Measurements from ENCODE around the gene ACTRT3. TPM values are rescaled to one million over a fixed set of nuclear protein-coding genes. Genes with fewer than 3 reads are reported as not detected.
"Not testable (repeated sequence)": the region's sequence is repeated elsewhere in the genome, so short reads cannot be mapped to it uniquely, and the experiment has no call there.

The ACTRT3 gene
- polyA plus RNA-seq, 2 donors = 0.31 to 1.1 TPM

DNA sequence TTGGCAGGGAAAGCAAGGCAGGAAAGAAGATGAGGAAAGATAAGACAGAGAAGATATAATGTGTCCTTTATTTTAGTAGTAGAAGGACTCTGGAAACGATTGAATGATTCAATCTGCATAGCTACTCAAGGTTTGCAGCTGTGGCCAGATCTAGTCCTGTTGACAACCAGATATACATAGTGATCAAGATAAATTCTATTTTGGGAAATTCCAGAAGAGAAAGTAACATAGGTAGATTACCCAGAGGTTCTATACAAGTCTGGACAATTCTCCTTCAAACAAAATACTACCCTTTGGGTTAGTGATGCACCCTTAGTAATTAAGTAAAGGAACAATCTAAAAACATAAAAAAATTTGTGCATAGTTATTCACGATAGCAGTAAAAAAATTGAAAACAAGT is 13.9 kb downstream of the ACTRT3 start:
- Histone ChIP-seq H3K9me3 (ENCODE audit: control insufficient read depth in 2 of 2, insufficient read depth in 1 of 2, low read depth in 1 of 2, low read length in 1 of 2) (no peaks in the 10 kb centered on the region), H3K4me3 (ENCODE audit: low read depth in 1 of 2, low read length in 2 of 2) (no peak overlapping the region), H3K36me3 (ENCODE audit: control insufficient read depth in 2 of 2, insufficient read depth in 2 of 2, low read length in 1 of 2) (no peaks in the 10 kb centered on the region), H3K27me3 (ENCODE audit: control insufficient read depth in 1 of 2, insufficient read depth in 2 of 2, low read length in 2 of 2) (no peaks in the 10 kb centered on the region), H3K27ac (ENCODE audit: low read depth in 2 of 2, low read length in 1 of 2) (no peak overlapping the region), H3K4me1 (ENCODE audit: control insufficient read depth in 2 of 2, insufficient read depth in 2 of 2, low read length in 1 of 2) (no peaks in the 10 kb centered on the region)
- WGBS, 2 donors = 46 to 62% methylated on average over 2 of the region's 2 CpGs

DNA sequence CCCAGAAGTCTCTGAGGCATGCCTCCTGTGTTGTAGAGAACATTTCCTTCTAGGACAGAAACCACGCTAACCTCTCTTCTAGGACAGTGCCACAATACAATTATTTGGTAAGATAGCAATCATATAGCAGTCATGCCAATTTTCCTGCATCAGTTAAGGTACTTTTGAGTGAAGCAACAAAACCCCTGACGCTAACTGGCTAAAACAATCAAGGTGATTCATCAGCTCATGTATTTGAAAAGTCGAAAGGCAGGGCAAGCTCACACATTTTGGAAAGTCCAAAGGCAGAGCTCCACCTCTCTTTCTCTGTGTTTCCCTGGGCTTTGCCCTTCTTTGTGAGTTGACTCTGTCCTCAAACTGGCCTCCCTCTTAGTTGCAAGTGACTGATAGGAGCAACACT is 14.7 kb downstream of the ACTRT3 start:
- H3K36me3 ChIP-seq (ENCODE audit: control insufficient read depth in 2 of 2, insufficient read depth in 2 of 2, low read length in 1 of 2) = no peaks in the 10 kb centered on the region
- whole genome bisulfite sequencing, 2 donors = 53 to 66% methylated on average over 3 of the region's 3 CpGs
- no peak overlapping the region for H3K4me3 ChIP-seq (ENCODE audit: low read depth in 1 of 2, low read length in 2 of 2)
- H3K27ac ChIP-seq (ENCODE audit: low read depth in 2 of 2, low read length in 1 of 2) = no peak overlapping the region
- no peaks in the 10 kb centered on the region for H3K9me3 ChIP-seq (ENCODE audit: control insufficient read depth in 2 of 2, insufficient read depth in 1 of 2, low read depth in 1 of 2, low read length in 1 of 2)
- H3K27me3 ChIP-seq (ENCODE audit: control insufficient read depth in 1 of 2, insufficient read depth in 2 of 2, low read length in 2 of 2) = no peaks in the 10 kb centered on the region
- no peaks in the 10 kb centered on the region for H3K4me1 ChIP-seq (ENCODE audit: control insufficient read depth in 2 of 2, insufficient read depth in 2 of 2, low read length in 1 of 2)

DNA sequence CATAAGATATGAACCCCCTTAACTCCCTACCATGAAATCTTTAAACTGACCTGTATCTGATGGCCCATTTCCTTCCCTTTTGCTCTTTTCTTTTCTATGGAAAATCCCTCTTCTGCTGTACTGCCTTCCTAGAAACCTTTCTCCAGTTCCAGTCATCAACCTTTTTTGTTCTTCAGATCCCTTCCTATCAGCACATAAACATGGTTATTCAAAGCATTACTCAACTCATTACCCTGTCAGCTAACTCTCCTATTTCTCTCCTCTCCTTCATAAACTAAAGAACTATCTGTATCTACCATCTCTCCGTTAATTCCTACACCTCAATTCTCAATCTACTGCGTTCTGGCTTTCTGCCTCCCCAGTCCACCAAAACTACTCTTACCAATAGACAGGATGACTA is 17.5 kb downstream of the ACTRT3 start:
- H3K27me3 ChIP-seq (ENCODE audit: control insufficient read depth in 1 of 2, insufficient read depth in 2 of 2, low read length in 2 of 2) = no peaks in the 10 kb centered on the region
- 91 to 92% methylated on average over 2 of the region's 2 CpGs for WGBS, 2 donors
- H3K4me1 ChIP-seq (ENCODE audit: control insufficient read depth in 2 of 2, insufficient read depth in 2 of 2, low read length in 1 of 2) = no peaks in the 10 kb centered on the region
- H3K27ac ChIP-seq (ENCODE audit: low read depth in 2 of 2, low read length in 1 of 2) = no peak overlapping the region
- no peaks in the 10 kb centered on the region for H3K36me3 ChIP-seq (ENCODE audit: control insufficient read depth in 2 of 2, insufficient read depth in 2 of 2, low read length in 1 of 2)
- no peaks in the 10 kb centered on the region for H3K9me3 ChIP-seq (ENCODE audit: control insufficient read depth in 2 of 2, insufficient read depth in 1 of 2, low read depth in 1 of 2, low read length in 1 of 2)
- H3K4me3 ChIP-seq (ENCODE audit: low read depth in 1 of 2, low read length in 2 of 2) = no peak overlapping the region

DNA sequence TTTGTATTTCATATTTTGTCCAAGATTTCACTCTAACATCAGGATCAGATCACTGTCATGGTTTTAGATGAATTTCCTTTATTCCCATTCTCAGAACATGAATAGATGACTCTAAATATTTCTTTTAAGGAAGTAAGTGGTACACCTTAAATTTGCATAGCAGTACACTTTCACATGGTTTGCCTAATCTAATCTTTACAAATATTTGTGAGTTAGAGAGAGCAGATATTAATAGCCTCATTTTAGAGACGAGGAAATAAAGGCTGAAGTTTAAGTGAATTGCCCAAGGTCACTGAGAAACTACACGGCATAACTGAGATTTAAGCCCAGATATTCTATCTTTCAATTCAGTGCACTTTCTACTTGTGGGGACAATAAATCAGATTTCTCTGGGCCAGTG is 18.7 kb downstream of the ACTRT3 start:
- no peak overlapping the region for H3K4me3 ChIP-seq (ENCODE audit: low read depth in 1 of 2, low read length in 2 of 2)
- no peaks in the 10 kb centered on the region for H3K4me1 ChIP-seq (ENCODE audit: control insufficient read depth in 2 of 2, insufficient read depth in 2 of 2, low read length in 1 of 2)
- H3K27ac ChIP-seq (ENCODE audit: low read depth in 2 of 2, low read length in 1 of 2) = no peak overlapping the region
- H3K27me3 ChIP-seq (ENCODE audit: control insufficient read depth in 1 of 2, insufficient read depth in 2 of 2, low read length in 2 of 2) = no peaks in the 10 kb centered on the region
- WGBS, 2 donors = 48 to 65% methylated on average over 2 of the region's 2 CpGs
- no peaks in the 10 kb centered on the region for H3K36me3 ChIP-seq (ENCODE audit: control insufficient read depth in 2 of 2, insufficient read depth in 2 of 2, low read length in 1 of 2)
- H3K9me3 ChIP-seq (ENCODE audit: control insufficient read depth in 2 of 2, insufficient read depth in 1 of 2, low read depth in 1 of 2, low read length in 1 of 2) = no peaks in the 10 kb centered on the region

DNA sequence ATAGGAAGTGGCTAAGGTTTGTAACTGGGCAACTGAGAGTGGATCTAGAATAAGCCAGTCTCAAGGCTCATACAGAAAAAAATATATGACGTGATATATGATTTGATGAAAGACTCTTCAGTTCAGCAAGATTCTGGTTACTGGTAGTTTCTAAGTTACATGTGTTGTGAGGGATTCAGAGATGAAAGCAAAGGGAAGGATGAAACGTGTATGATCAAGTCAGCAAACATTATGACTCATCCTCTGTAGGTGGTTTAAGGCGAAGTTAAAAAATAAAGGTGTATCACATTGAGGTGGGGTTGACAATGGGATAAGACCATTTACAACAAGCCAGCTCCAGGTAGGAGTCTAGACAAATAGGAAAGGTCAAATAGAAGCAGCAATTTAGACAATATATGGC is 20.7 kb downstream of the ACTRT3 start:
- no peak overlapping the region for H3K27ac ChIP-seq (ENCODE audit: low read depth in 2 of 2, low read length in 1 of 2)
- WGBS, 2 donors = 36 to 43% methylated on average over 3 of the region's 3 CpGs

DNA sequence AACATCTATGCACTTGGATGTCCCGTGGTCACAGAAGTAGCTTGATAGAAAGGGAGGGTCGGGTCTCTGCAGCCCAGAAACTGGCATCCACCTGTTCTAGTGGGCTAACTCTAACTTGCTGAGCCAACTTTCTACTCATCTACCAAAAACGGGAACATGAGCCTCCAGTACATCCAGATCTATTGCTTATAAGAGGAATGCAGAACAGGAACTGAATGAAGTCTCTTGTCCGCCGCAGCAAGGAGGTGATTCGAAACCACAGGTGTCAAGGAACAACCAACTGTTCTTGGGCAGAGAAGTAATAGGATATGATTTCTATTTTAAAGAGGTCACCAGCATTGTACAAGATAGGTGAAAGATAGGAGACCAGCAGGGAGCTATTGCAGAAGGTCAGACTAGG is 22.4 kb downstream of the ACTRT3 start:
- Histone ChIP-seq H3K36me3 (ENCODE audit: control insufficient read depth in 2 of 2, insufficient read depth in 2 of 2, low read length in 1 of 2) (no peaks in the 10 kb centered on the region), H3K4me3 (ENCODE audit: low read depth in 1 of 2, low read length in 2 of 2) (no peak overlapping the region), H3K27ac (ENCODE audit: low read depth in 2 of 2, low read length in 1 of 2) (no peak overlapping the region), H3K27me3 (ENCODE audit: control insufficient read depth in 1 of 2, insufficient read depth in 2 of 2, low read length in 2 of 2) (no peaks in the 10 kb centered on the region), H3K4me1 (ENCODE audit: control insufficient read depth in 2 of 2, insufficient read depth in 2 of 2, low read length in 1 of 2) (no peaks in the 10 kb centered on the region), H3K9me3 (ENCODE audit: control insufficient read depth in 2 of 2, insufficient read depth in 1 of 2, low read depth in 1 of 2, low read length in 1 of 2) (no peaks in the 10 kb centered on the region)
- WGBS, 2 donors = 65 to 68% methylated on average over 6 of the region's 6 CpGs

More for the DNA sequence above, 20.7 kb downstream of the ACTRT3 start:
- Histone ChIP-seq H3K36me3 (ENCODE audit: control insufficient read depth in 2 of 2, insufficient read depth in 2 of 2, low read length in 1 of 2) (no peaks in the 10 kb centered on the region), H3K4me3 (ENCODE audit: low read depth in 1 of 2, low read length in 2 of 2) (no peak overlapping the region), H3K9me3 (ENCODE audit: control insufficient read depth in 2 of 2, insufficient read depth in 1 of 2, low read depth in 1 of 2, low read length in 1 of 2) (no peaks in the 10 kb centered on the region), H3K4me1 (ENCODE audit: control insufficient read depth in 2 of 2, insufficient read depth in 2 of 2, low read length in 1 of 2) (no peaks in the 10 kb centered on the region), H3K27me3 (ENCODE audit: control insufficient read depth in 1 of 2, insufficient read depth in 2 of 2, low read length in 2 of 2) (no peaks in the 10 kb centered on the region)

DNA sequence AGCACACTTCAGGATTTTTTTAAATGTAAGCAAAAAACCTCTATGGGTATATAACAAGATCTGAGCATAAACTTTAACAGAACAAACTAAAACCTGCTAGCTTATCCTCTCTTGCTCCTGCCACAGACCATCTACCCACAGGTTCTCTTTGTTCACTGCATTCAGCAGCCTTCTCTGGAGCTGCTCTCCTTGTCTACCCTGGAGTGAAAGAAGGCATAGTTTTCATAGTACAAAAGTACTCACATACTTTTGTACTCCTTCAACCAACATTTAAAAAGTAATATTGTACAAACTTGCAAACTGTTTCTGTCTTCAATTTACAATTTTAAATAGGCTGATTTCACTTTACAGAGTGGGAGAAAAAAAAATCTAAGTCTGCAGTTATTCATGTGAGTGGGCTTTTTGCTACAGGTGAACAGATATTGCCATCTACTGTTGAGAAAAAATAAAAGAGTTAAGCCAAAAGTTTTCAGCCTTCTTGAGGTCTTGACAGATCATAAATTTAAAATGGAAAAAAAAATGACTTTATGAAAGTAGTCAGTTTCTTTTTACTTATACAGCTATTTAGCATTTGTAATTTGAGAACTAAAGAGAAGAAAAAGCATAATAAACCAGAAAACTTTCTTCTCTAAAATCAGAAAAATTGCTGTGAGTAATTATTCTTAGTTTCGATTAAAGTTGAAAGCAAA is 24.9 kb downstream of the ACTRT3 start:
- no peaks in the 10 kb centered on the region for H3K27me3 ChIP-seq (ENCODE audit: control insufficient read depth in 1 of 2, insufficient read depth in 2 of 2, low read length in 2 of 2)
- WGBS, 2 donors = 0 to 50% methylated on average over 1 of the region's 1 CpG
- no peaks in the 10 kb centered on the region for H3K4me1 ChIP-seq (ENCODE audit: control insufficient read depth in 2 of 2, insufficient read depth in 2 of 2, low read length in 1 of 2)
- H3K9me3 ChIP-seq (ENCODE audit: control insufficient read depth in 2 of 2, insufficient read depth in 1 of 2, low read depth in 1 of 2, low read length in 1 of 2) = no peaks in the 10 kb centered on the region
- no peak overlapping the region for H3K27ac ChIP-seq (ENCODE audit: low read depth in 2 of 2, low read length in 1 of 2)
- no peaks in the 10 kb centered on the region for H3K36me3 ChIP-seq (ENCODE audit: control insufficient read depth in 2 of 2, insufficient read depth in 2 of 2, low read length in 1 of 2)
- no peak overlapping the region for H3K4me3 ChIP-seq (ENCODE audit: low read depth in 1 of 2, low read length in 2 of 2)

DNA sequence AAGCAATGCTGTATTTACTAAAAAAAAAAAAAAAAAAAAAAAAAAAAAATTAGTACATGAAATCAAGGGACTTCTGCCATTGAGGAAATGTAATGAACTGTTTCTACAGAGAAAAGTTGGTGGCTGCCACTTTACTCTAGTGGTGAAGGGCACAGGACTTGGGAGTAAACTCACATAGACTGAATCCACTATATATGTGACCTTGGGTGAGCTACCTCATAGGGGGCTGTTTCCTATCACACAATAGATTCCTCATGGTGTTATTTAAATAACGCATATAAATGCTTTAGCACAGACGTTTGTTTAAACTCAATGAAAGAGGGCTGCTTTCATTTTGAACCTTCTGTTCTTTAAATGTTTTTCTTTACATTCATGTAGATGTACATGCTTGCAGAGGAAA is 30.3 kb downstream of the ACTRT3 start:
- Histone ChIP-seq H3K9me3 (ENCODE audit: control insufficient read depth in 2 of 2, insufficient read depth in 1 of 2, low read depth in 1 of 2, low read length in 1 of 2) (no peaks in the 10 kb centered on the region), H3K4me1 (ENCODE audit: control insufficient read depth in 2 of 2, insufficient read depth in 2 of 2, low read length in 1 of 2) (no peaks in the 10 kb centered on the region), H3K36me3 (ENCODE audit: control insufficient read depth in 2 of 2, insufficient read depth in 2 of 2, low read length in 1 of 2) (no peaks in the 10 kb centered on the region), H3K27me3 (ENCODE audit: control insufficient read depth in 1 of 2, insufficient read depth in 2 of 2, low read length in 2 of 2) (no peaks in the 10 kb centered on the region), H3K4me3 (ENCODE audit: low read depth in 1 of 2, low read length in 2 of 2) (no peak overlapping the region), H3K27ac (ENCODE audit: low read depth in 2 of 2, low read length in 1 of 2) (no peak overlapping the region)
- 70 to 75% methylated on average over 2 of the region's 2 CpGs for WGBS, 2 donors

DNA sequence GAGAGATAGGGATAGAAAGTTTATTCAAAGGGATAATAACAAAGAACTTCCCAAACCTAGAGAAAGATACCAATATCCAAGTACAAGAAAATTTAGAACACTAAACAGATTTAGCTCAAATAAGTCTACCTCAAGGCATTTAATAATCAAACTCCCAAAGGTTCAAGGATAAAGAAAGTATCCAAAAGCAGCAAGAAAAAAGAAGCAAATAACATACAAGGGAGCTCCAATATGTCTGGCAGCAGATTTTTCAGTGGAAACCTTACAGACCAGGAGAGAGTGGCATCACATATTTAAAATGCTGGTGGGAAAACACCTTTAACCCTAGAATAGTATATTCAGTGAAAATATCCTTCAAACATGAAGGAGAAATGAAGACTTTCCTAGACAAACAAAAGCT is 37.5 kb downstream of the ACTRT3 start:
- H3K4me3 ChIP-seq (ENCODE audit: low read depth in 1 of 2, low read length in 2 of 2); H3K9me3 ChIP-seq (ENCODE audit: control insufficient read depth in 2 of 2, insufficient read depth in 1 of 2, low read depth in 1 of 2, low read length in 1 of 2); H3K27me3 ChIP-seq (ENCODE audit: control insufficient read depth in 1 of 2, insufficient read depth in 2 of 2, low read length in 2 of 2); H3K4me1 ChIP-seq (ENCODE audit: control insufficient read depth in 2 of 2, insufficient read depth in 2 of 2, low read length in 1 of 2); H3K36me3 ChIP-seq (ENCODE audit: control insufficient read depth in 2 of 2, insufficient read depth in 2 of 2, low read length in 1 of 2); H3K27ac ChIP-seq (ENCODE audit: low read depth in 2 of 2, low read length in 1 of 2): not testable (repeated sequence)

DNA sequence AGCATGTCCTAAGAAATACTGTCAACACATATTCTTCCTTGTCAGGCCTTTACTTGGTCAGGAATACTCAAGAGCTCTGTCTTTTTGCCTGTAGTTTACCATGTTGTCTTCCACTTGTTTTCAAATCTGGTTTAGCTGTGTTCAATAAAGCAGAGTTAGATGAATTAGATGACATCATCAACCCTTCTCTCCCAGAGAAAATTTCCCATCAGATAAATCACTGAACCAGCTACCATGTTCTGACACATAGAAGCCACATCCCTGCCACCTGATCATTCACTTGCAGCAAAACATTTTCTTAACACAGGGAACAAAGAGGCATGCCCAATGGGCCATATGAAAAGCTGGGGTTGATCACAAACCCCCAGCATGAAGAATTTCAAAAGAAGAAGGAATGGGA is 46.6 kb downstream of the ACTRT3 start:
- Histone ChIP-seq H3K36me3 (ENCODE audit: control insufficient read depth in 2 of 2, insufficient read depth in 2 of 2, low read length in 1 of 2) (no peaks in the 10 kb centered on the region), H3K9me3 (ENCODE audit: control insufficient read depth in 2 of 2, insufficient read depth in 1 of 2, low read depth in 1 of 2, low read length in 1 of 2) (no peaks in the 10 kb centered on the region), H3K4me1 (ENCODE audit: control insufficient read depth in 2 of 2, insufficient read depth in 2 of 2, low read length in 1 of 2) (no peaks in the 10 kb centered on the region), H3K27me3 (ENCODE audit: control insufficient read depth in 1 of 2, insufficient read depth in 2 of 2, low read length in 2 of 2) (no peaks in the 10 kb centered on the region), H3K4me3 (ENCODE audit: low read depth in 1 of 2, low read length in 2 of 2) (no peak overlapping the region), H3K27ac (ENCODE audit: low read depth in 2 of 2, low read length in 1 of 2) (no peak overlapping the region)
